OCI-M1 (cell line): Measurements from ENCODE around the gene FCGBP.
"Not testable (repeated sequence)": the region's sequence is repeated elsewhere in the genome, so short reads cannot be mapped to it uniquely, and the experiment has no call there.

Source experiments
- DNase-seq: peaks from one replicate; lab custom pipeline; 2025; lab: John Stamatoyannopoulos, UW

FCGBP gene

GRCh38 chr19:39917561-39918182 is 16.8 kb downstream of the FCGBP start:
- DNase-seq: no peak

GRCh38 chr19:39916851-39917396 is 17.5 kb downstream of the FCGBP start:
- DNase-seq: peak; percentile 18

- DNase-seq: no peak
Measured at GRCh38 chr19:39916236-39916635, 18.2 kb downstream of the FCGBP start.

GRCh38 chr19:39915848-39916215 is 18.6 kb downstream of the FCGBP start:
- DNase-seq: no peak

- no peak for DNase-seq
Measured at GRCh38 chr19:39915101-39915847, 19.2 kb downstream of the FCGBP start.

GRCh38 chr19:39913682-39914333 is 20.6 kb downstream of the FCGBP start:
- DNase-seq: no peak

GRCh38 chr19:39908803-39909202 is 25.6 kb downstream of the FCGBP start:
- DNase-seq: no peak

GRCh38 chr19:39906820-39907611 is 27.4 kb downstream of the FCGBP start:
- no peak for DNase-seq

- DNase-seq: no peak
Measured at GRCh38 chr19:39906283-39906682, 28.2 kb downstream of the FCGBP start.

- not testable (repeated sequence) for DNase-seq
Measured at GRCh38 chr19:39903486-39904091, 30.8 kb downstream of the FCGBP start.

GRCh38 chr19:39902326-39902725 is 32.1 kb downstream of the FCGBP start:
- not testable (repeated sequence) for DNase-seq

- not testable (repeated sequence) for DNase-seq
Measured at GRCh38 chr19:39901681-39902080, 32.8 kb downstream of the FCGBP start.

- not testable (repeated sequence) for DNase-seq
Measured at GRCh38 chr19:39898858-39899257, 35.6 kb downstream of the FCGBP start.

- DNase-seq: peak; percentile 85
Measured at GRCh38 chr19:39897511-39898245, 36.8 kb downstream of the FCGBP start.

- DNase-seq: not testable (repeated sequence)
Measured at GRCh38 chr19:39895096-39895495, 39.3 kb downstream of the FCGBP start.

- DNase-seq: not testable (repeated sequence)
Measured at GRCh38 chr19:39894236-39894606, 40.2 kb downstream of the FCGBP start.

GRCh38 chr19:39893366-39894235 is 40.8 kb downstream of the FCGBP start:
- DNase-seq: not testable (repeated sequence)

- not testable (repeated sequence) for DNase-seq
Measured at GRCh38 chr19:39892506-39892902, 41.9 kb downstream of the FCGBP start.

- DNase-seq: not testable (repeated sequence)
Measured at GRCh38 chr19:39891660-39892505, 42.6 kb downstream of the FCGBP start.
